GM21515 (cell line): ENCODE measurements around the gene GRB7.
"Not testable (repeated sequence)": the region's sequence is repeated elsewhere in the genome, so short reads cannot be mapped to it uniquely, and the experiment has no call there.

Experiments used
- ATAC-seq: cut with Tn5 transposase; IDR thresholded peaks from one replicate; pipeline ENCODE4 v1.9.1; 2021; ENCODE audit not compliant: unreplicated experiment

The GRB7 gene

GRCh38 chr17:39737760-39738567 lies at the start of gene GRB7:
Gene GRB7, plus strand, starts transcription at chr17:39737938. Its CDS starts 4,364 bp downstream, at chr17:39742302.
- ATAC-seq, result no peak

GRCh38 chr17:39688475-39688835 lies 49.3 kb upstream of the GRB7 start:
- ATAC-seq, result no peak

- no peak for ATAC-seq
These were observed 48.8 kb upstream of the GRB7 start for GRCh38 chr17:39688945-39689344.

GRCh38 chr17:39694593-39694992 lies 43.1 kb upstream of the GRB7 start:
- no peak for ATAC-seq

GRCh38 chr17:39695089-39695474 lies 42.7 kb upstream of the GRB7 start:
- ATAC-seq, result no peak

- ATAC-seq, result no peak
These were observed 41.0 kb upstream of the GRB7 start for GRCh38 chr17:39696731-39697130.

GRCh38 chr17:39697961-39698360 lies 39.8 kb upstream of the GRB7 start:
- ATAC-seq, result no peak

GRCh38 chr17:39699157-39699817 lies 38.5 kb upstream of the GRB7 start:
- ATAC-seq, result not testable (repeated sequence)

GRCh38 chr17:39699818-39700147 lies 38.0 kb upstream of the GRB7 start, which contains the start of gene ERBB2:
Gene ERBB2, plus strand, starts transcription at chr17:39700064. Its CDS starts 175 bp downstream, at chr17:39700239.
- ATAC-seq, result no peak

- no peak for ATAC-seq
These were observed 37.4 kb upstream of the GRB7 start for GRCh38 chr17:39700148-39700987.

- ATAC-seq, result no peak
These were observed 36.5 kb upstream of the GRB7 start for GRCh38 chr17:39701012-39701783.

- no peak for ATAC-seq
These were observed 35.8 kb upstream of the GRB7 start for GRCh38 chr17:39701784-39702422.

GRCh38 chr17:39702901-39703893 lies 34.5 kb upstream of the GRB7 start:
- no peak for ATAC-seq

GRCh38 chr17:39703913-39704312 lies 33.8 kb upstream of the GRB7 start:
- no peak for ATAC-seq

GRCh38 chr17:39704821-39705551 lies 32.8 kb upstream of the GRB7 start:
- ATAC-seq, result no peak

GRCh38 chr17:39705786-39706348 lies 31.9 kb upstream of the GRB7 start:
- no peak for ATAC-seq

GRCh38 chr17:39706383-39706782 lies 31.4 kb upstream of the GRB7 start:
- ATAC-seq, result no peak

- ATAC-seq, result no peak
These were observed 30.8 kb upstream of the GRB7 start for GRCh38 chr17:39706921-39707337.
